ENCODE measurements around the gene DCAF6.

The DCAF6 gene

GRCh38 chr1:168114845-168115244 is 178.4 kb downstream of the DCAF6 start:
- DNase-seq: no peak

DNA sequence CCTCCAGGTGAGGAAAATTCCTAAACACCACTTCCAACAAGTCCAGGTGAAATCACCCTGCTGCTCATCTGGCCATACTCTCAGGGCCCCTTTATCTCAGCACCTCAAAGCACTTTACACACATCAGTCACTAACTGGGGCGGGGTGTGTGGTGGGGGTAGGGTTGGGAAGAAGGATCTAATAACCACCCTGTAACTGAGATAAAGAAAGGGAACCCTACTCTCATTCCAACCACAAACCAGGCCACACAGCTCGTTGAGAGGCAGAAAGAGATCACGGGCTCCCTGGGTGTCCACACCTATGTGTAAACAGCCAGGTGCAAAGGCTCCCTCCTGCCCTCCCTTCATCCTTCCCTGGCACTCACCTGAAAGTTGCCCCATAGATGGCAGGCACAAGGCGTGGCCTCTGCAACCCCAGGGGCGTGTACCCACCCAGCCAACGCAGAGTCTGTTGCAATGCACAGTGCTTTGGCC is 179.9 kb downstream of the DCAF6 start:
- DNase-seq: no peak

DNA sequence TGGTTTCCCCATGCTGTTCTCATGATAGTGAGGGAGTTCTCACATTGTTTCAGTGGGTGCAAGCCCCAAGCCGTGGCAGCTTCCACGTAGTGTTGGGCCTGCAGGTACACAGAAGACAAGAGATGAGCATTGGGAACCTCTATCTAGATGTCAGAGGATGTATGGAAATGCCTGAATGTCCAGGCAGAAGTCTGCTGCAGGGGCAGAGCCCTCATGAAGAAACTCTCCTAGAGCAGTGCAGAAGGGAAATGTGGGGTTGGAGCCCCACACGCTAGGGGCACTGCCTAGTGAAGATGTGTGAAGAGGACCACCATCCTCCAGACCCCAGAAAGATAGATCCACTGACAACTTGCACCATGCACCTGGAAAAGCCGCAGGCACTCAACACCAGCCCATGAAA is 183.3 kb downstream of the DCAF6 start:
- no peak for DNase-seq

GRCh38 chr1:168121401-168122011 is 185.0 kb downstream of the DCAF6 start:
- no peak for DNase-seq

DNA sequence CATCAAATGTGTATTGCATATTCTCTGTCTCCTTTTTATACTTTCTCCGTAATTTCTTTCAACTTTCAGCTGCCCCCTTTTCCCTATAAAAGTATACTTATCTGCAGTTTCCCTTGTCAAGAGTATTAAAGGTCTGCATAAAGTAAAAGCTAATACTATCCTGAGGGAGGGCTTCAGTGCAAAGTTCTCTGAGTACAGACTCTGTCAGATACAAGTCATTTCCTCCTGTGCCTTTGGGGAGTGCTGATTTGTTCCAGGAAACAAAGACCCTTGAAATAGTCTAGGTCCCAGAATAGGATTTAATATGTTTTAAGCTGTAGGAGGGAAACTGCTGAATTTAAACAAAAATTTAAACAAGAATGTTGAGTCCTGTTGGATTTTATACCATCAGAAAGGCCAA is 188.6 kb downstream of the DCAF6 start:
- no peak for DNase-seq
